GM23248 (cell line): ENCODE data around the gene UCK2.

ENCODE experiments used
- EZH2 ChIP-seq: fragments of 200-600 bp; sonication (generic); IDR thresholded peaks from 2 replicates; pipeline ENCODE4 v1.6.1; 2018; ENCODE audit warnings: antibody characterized with exemption, mild to moderate bottlenecking; ENCODE audit not compliant: insufficient read depth, poor library complexity, severe bottlenecking
- EZH2phosphoT487 ChIP-seq: fragments of 200-600 bp; sonication (generic); IDR thresholded peaks from 2 replicates; pipeline ENCODE4 v1.6.1; 2018; ENCODE audit warnings: antibody characterized with exemption, moderate library complexity, mild to moderate bottlenecking, low read depth; ENCODE audit not compliant: insufficient read depth

DNA sequence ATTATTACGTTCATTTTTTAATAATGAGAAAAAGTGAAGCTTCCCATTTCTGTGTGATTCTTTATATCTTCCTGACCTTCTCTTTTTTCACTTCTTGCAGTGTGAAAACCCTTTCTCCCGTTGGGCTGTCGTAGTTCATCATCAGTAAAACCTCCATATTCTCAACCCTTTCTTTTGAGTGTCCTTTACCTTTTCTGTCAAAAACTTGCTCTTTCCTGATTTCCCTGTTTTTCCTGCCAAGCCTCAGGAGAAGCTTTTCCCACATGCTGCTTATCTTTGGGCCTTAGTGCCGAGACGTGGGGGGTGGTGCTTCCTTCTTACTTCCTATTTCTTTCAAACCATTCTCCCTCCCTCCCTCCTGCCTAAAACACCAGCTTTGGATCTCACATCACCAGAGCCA, 46.1 kb downstream of the UCK2 start:
- no peak for TF ChIP-seq EZH2phosphoT487
- TF ChIP-seq EZH2, result no peak
